ENCODE data around the gene NDFIP1.

GRCh38 chr5:142074006-142074405, 34.6 kb upstream of the NDFIP1 start:
- no peak for TF ChIP-seq CTCF (IDR thresholded peaks at IDR 0.05; ENCODE audit: poor library complexity)
- TF ChIP-seq EZH2 (IDR thresholded peaks at IDR 0.05; ENCODE audit: borderline replicate concordance), result no peak
